Measurements from ENCODE around the gene APLNR. TPM values are rescaled to one million over a fixed set of nuclear protein-coding genes. Genes with fewer than 3 reads are reported as not detected.

Gene APLNR
- total and polyA plus RNA-seq, 2 of the 8 experiments (the other 6 are each of a cell fraction or from before 2014, with no cell fraction given) = 0.80 TPM; not detected in 1

GRCh38 chr11:57251491-57252104 is 14.5 kb upstream of the APLNR start:
- no peak for TF ChIP-seq KDM4A (IDR thresholded peaks at IDR 0.05; ENCODE audit: low read depth, low read length, severe bottlenecking)
- H3K27ac ChIP-seq (ENCODE audit: low read depth, low read length) = no peak overlapping the region
- H2BK5ac ChIP-seq (ENCODE audit: low read depth, low read length) = no peak overlapping the region
- H3K23ac ChIP-seq (ENCODE audit: insufficient read length) = no peak overlapping the region
- H3K4ac ChIP-seq (replicated peaks; ENCODE audit: insufficient read length, low read depth, low read length) = no peak overlapping the region
- no peak overlapping the region for H2AFZ ChIP-seq (ENCODE audit: low read length)
- no peaks in the 10 kb centered on the region for H3K27me3 ChIP-seq (replicated peaks in 1 of 4; ENCODE audit: control insufficient read depth in 3 of 4, extremely low read depth in 1 of 4, insufficient read depth in 3 of 4, low read length in 3 of 4)
- no peak overlapping the region for H2BK15ac ChIP-seq (ENCODE audit: low read length)
- no peak overlapping the region for H3K56ac ChIP-seq (replicated peaks; ENCODE audit: insufficient read length, low read depth, low read length)
- no peak overlapping the region for H3K4me3 ChIP-seq (ENCODE audit: extremely low read depth in 1 of 4, insufficient read depth in 2 of 4, low read depth in 3 of 4, low read length in 4 of 4)
- H4K5ac ChIP-seq (ENCODE audit: insufficient read length, low read depth, low read length) = no peak overlapping the region
- H2BK12ac ChIP-seq (ENCODE audit: low read depth, low read length) = no peak overlapping the region
- no peak overlapping the region for H2BK20ac ChIP-seq (ENCODE audit: low read length)
- ChIA-PET CTCF (ENCODE audit: partially characterized antibody) (interaction anchor here (0.7 to 33.7 kb wide), 17 partner anchors 8 to 409 kb away, joined by 3 to 942 read pairs (median 5); partner anchors contain the start of gene APLNR), POLR2A (ENCODE audit: partially characterized antibody) (no interaction called here)
- H4K8ac ChIP-seq (ENCODE audit: extremely low read depth, insufficient read depth, low read length) = no peak overlapping the region
- no peaks in the 10 kb centered on the region for H3K23me2 ChIP-seq (ENCODE audit: low read depth, low read length)
- H3K18ac ChIP-seq (ENCODE audit: extremely low read depth, low read length) = no peak overlapping the region
- no peak for FAIRE-seq
- H4K20me1 ChIP-seq (replicated peaks in 1 of 2; ENCODE audit: control insufficient read depth in 1 of 2, insufficient read depth in 2 of 2, low read length in 2 of 2) = no peaks in the 10 kb centered on the region
- no peaks in the 10 kb centered on the region for H3K9me3 ChIP-seq (ENCODE audit: insufficient read depth in 2 of 2, low read depth in 1 of 2, low read length in 1 of 2)
- H3K4me2 ChIP-seq (ENCODE audit: insufficient read depth in 1 of 2, low read depth in 2 of 2, low read length in 2 of 2) = no peak overlapping the region
- H2AK5ac ChIP-seq (ENCODE audit: low read depth, low read length) = no peak overlapping the region
- no peak for DNase-seq (ENCODE audit: low read depth in 1 of 2, low spot score in 2 of 2)
- H2BK120ac ChIP-seq (replicated peaks; ENCODE audit: low read depth, low read length) = no peak overlapping the region
- no peak overlapping the region for H3K14ac ChIP-seq (ENCODE audit: insufficient read length)
- H3K79me1 ChIP-seq (ENCODE audit: low read depth, low read length) = no peaks in the 10 kb centered on the region
- 66% methylated on average over 5 of the region's 5 CpGs; no CpG with 5 or more reads in 1 of the 2 experiments for WGBS, 2 experiments (ENCODE audit: extremely low coverage in 1 of 2, insufficient coverage in 1 of 2, insufficient read length in 1 of 2, insufficient replicate concordance in 2 of 2, low coverage in 1 of 2, low lambda C conversion rate in 2 of 2, missing lambda C conversion rate in 1 of 2)
- no peak overlapping the region for H4K91ac ChIP-seq (replicated peaks; ENCODE audit: insufficient read length, low read length)
- H3K36me3 ChIP-seq (ENCODE audit: control insufficient read depth in 2 of 4, insufficient read depth in 4 of 4, low read length in 3 of 4) = no peaks in the 10 kb centered on the region
- H3K79me2 ChIP-seq (ENCODE audit: control insufficient read depth in 1 of 2, insufficient read depth in 2 of 2, low read length in 2 of 2) = no peaks in the 10 kb centered on the region
- peaks cover 0 to 2% (median 0%) of the 10 kb centered on the region in 4 experiments; a peak in 1 of 7 replicates for H3K4me1 ChIP-seq (replicated peaks in 1 of 4; ENCODE audit: control insufficient read depth in 3 of 4, insufficient read depth in 4 of 4, low read length in 3 of 4)
- no peak overlapping the region for H3K9ac ChIP-seq (replicated peaks in 1 of 4; ENCODE audit: extremely low read depth in 1 of 4, low read depth in 3 of 4, low read length in 3 of 4)
